ENCODE data around the gene TOX4.

The TOX4 gene

GRCh38 chr14:21503376-21503775 is 26.4 kb downstream of the TOX4 start:
- DNase-seq, result no peak

DNA sequence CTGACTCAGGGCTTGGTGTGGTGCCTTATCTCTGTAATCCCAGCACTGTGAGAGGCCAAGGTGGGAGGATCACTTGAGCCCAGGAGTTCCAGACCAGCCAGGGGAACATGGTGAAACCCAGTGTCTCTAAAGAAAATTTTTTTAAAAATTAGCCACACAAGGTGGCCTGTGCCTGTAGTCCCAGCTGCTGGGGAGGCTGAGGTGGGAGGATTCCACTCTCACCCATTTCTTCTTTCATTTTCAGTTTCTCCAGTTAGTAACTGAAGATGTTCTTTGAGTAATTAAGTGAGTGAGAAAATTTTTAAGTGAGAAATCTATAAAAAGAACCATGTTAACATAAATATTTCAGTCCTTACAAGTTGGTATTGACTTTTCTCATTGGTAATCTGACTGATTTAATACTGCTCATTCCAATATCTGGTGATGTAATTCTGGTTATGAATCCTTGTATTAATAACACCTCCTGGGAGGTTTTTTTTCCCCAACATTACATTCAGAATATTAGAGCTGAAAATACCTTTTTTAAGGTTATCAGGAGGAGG is 28.1 kb downstream of the TOX4 start:
- no peak for DNase-seq

GRCh38 chr14:21506557-21506956 is 29.6 kb downstream of the TOX4 start:
- no peak for DNase-seq

DNA sequence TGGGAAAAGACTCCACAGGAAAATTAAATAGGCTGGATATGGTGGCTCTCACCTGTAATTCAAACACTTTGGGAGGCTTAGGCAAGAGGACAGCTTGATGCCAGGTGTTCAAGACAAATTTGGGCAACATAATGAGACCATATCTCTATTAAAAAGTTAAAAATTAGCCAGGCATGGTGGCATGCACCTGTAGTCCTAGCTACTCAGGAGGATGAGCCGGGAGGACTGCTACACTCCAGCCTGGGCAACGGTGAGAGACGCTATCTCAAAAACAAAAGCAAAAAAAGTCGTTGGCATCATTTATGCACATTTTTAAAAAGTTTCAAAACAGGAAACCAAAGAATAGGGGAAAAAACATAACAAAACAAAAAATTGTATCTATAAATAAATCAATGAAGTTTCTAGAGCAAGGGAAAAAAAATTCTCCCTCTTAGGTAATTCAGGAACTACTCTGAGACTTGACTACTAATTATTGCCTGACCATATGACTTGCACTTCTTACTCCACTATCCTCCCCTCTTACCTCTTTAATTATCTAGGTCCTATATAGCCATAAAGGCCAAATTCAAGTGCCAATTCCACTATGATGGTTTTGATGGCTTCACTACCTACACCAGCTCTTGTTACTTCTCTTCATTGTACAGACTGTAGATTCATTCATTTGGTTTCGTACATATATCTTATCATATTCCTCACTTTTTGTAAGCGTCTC is 32.6 kb downstream of the TOX4 start:
- no peak for DNase-seq

DNA sequence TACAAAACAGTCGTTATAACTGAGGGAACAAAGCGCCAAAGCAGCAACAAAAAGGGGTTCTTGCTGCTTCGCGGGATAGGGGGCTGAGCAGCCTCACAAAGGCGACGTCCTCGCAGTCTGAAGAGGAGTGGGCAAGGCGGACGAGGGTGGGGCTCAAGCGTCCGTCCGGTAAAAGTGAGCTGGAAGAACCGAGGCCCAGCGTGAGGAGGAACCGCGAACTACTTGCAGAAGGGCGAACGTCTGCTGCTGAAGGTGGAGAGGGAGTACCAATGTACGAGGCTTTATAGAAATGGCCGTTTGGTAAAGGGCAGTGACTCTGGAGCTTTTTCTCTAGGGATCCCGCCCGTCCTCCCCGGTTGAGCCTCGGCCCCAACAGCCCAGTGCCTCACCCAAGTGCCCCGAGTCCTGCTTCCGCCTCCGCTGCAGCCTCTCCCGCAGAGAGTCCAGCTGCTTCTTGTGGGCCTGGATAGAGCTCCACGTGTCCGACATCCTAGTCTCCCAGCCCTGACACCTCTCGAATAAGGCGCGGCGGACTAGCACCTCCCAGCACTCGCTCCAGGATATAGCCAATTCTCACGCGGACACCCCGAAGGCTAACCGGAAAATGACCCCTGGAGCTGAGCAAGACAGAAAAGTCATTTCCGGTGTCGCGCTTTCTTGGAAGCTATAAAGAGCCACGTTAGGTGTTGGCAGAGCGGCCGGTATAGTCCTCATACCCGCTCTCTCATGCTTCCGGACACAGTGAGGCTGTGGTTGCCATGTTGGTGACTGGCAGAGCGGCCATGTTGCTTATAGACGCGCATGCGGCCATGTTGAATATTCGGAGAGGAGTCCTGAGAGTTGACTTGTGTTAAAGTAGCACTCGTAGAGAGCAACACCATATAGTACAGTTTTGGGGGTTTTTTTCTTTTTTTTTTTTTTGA is 34.0 kb downstream of the TOX4 start, which contains the start of gene METTL3:
TSS of gene METTL3 (minus strand) at position 606 of the 923 bp plus-strand sequence. CDS start at position 489, 117 bp downstream.
- peak; percentile 99 for DNase-seq

GRCh38 chr14:21514341-21514740 is 37.3 kb downstream of the TOX4 start:
- DNase-seq, result no peak

DNA sequence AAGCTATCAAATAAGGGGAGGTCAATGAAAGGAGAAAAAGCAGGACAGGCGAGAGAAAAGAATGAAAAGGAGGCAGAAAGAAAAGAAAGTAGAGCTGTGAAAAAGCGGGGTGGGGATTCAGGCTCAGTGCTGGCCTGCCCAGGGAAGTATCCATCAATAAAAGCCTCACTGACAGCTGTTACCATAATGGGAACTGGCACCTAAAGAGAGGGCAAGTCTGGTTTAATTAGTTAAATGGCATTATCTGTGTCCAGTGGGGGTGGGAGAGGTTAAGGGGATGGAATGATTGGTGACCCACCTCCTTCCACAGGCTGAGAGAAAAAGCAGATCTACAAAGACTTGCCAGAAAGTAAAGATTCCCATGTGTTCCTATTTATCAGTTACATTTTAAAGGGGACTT is 41.7 kb downstream of the TOX4 start:
- DNase-seq, result no peak

- DNase-seq, result no peak
Measured at GRCh38 chr14:21520767-21521166, 43.8 kb downstream of the TOX4 start.

DNA sequence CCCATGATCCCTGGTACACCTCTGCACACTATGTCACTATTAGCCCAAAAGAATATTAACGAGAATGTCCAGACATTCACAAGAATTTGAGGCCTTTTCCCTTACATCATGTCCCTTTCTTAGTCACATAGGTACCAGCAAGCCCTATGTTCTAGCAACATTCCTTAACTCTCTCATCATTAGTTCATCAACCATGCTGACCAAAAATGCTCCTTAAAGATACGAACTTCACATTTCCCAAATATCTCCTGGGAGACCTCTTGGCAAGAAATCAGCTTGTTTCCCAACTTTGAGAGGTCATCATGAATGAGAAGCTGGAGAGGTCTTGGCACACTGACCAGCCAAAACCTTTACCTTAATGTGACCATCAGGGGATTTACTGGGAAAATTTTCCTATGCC is 44.5 kb downstream of the TOX4 start:
- DNase-seq, result no peak

GRCh38 chr14:21523203-21523602 is 46.2 kb downstream of the TOX4 start:
- DNase-seq, result no peak

- no peak for DNase-seq
Measured at GRCh38 chr14:21524575-21525490, 47.8 kb downstream of the TOX4 start.

- DNase-seq, result peak; percentile 31
Measured at GRCh38 chr14:21525571-21525961, 48.6 kb downstream of the TOX4 start.

DNA sequence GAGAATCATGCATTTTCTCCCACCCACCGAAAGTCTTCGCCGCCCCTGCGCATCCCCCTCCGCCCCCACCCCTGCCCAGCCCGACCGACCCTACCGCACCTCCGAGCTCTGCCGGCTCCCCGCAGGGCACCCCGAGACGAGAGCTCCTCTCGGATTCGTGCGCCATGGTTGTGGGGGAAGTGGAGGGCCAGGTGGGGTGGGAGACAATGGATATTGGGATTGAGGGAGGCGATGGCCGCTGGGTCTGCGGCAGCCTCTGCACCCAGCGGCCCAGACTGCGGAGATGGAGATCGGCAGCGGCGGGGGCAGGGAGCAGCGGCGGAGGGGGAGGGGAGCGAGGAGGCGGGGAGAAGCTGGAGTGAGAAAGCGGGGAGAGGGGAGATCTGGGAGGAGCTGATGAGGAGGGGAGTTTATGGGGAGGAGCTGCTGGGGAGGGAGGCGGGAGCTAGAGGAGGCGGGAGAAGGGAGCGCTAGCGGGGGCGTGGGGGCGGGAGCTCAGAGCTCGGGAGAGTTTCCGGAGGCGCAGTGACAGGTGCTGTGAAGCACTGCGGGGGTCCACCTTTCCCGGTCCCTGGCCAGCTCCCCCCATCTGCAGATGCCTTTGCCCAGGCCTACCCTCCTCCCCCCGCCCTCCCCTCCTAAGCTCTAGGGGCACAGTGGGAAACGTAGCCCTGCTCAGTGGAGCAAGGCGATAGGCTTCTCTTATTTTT is 49.1 kb downstream of the TOX4 start, which contains the start of gene SALL2:
TSS of gene SALL2 (minus strand) at position 385 of the 710 bp plus-strand sequence. CDS start at position 166, 219 bp downstream.
- DNase-seq, result peak; percentile 96

DNA sequence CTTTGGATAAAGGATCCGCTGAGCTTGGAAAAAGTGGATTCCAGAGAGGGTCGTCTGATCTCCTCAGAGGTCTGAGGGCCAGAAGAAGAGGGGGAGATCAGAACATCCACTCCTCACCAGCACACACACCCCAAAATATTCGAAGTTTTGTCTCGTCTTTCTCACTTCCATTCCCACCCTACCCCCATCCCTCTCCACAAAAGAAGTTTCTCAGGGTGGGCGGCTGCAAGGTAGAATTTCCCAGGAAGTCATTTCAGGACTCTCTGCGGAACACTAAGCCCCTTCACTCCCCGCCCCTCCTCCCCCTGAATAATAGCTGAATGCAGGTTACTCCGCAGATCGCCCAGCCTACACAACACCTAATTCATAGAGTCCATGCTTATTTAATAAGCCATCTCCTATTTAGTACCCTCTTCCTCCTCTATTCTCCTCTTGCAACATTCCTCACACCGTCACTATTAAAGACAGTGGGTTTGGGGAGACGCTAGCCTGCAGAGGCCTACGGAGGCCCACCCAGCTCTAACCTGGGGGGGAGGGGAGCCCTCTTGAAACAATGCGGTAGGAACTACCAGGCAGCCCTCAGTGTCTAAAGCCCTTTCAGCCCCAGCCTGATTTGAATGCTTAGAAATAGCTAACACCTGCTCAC is 49.8 kb downstream of the TOX4 start:
- peak; percentile 75 for DNase-seq

DNA sequence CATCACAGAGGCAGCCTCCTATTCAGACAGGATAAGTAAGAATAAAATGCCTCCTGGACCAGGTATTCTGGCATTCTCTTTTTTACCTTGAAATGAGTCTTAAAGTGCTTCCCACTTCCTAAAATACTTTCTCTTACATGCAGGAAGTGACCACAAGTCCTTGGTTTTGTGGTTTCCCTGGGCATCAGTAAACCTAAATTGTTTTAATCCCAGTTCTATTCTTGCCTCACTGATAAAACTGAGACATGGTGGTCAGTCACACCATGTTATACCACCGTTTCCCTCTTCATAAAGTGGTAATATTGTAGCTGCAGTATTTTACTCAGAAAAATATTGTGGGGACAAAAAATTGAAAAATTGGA is 50.3 kb downstream of the TOX4 start:
- DNase-seq, result no peak

- DNase-seq, result no peak
Measured at GRCh38 chr14:21528381-21529348, 51.7 kb downstream of the TOX4 start.

- no peak for DNase-seq
Measured at GRCh38 chr14:21529515-21529914, 52.5 kb downstream of the TOX4 start.

- no peak for DNase-seq
Measured at GRCh38 chr14:21533294-21533693, 56.3 kb downstream of the TOX4 start.

DNA sequence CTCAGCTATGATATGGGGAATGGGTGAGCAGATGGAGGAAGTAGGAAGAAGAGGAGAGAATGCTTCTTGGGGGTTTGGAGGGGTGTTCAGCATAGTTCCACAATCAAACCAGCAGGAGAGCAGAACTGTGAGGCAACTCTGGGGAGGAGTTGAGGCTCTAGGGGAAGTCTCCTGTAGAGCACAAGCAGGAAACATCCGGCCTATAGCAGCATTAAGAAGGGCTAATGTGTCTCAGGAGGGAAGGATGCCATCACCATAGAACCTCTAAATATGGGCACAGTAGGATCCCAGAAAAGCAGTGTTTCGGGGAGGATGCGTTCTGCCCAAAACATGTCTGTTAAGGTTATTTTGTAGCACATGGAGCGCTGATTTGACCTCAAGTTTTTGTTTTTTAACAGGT is 57.6 kb downstream of the TOX4 start:
- DNase-seq, result no peak

Data from NCI-H1092 treated with DMSO at 0.1 percent for 48 hours (cell line).